Activated B cell treated with CpG ODN at 0.5 μM for 24 hours (primary cell): Measurements from ENCODE around the gene PITPNM1. TPM values are rescaled to one million over a fixed set of nuclear protein-coding genes. Genes with fewer than 3 reads are reported as not detected.
A peak's percentile ranks its signal among the peaks of the same experiment; 100 is the strongest.

ENCODE experiments used
- ATAC-seq: fragments of 200-7000 bp; cut with Tn5 transposase; one replicate; pipeline ENCODE4 v1.10.0; 2021; ENCODE audit warnings: low read depth, mild to moderate bottlenecking, moderate library complexity
- CTCF ChIA-PET: fragments of 350-600 bp; sonication (Branson Sonifier 250); formaldehyde crosslinking; loops from one replicate; lab custom pipeline; 2021; ENCODE audit warnings: antibody characterized with exemption; lab: Charles Lee
- POLR2A ChIA-PET: fragments of 350-600 bp; sonication (Branson Sonifier 250); formaldehyde crosslinking; loops from one replicate; lab custom pipeline; 2021; ENCODE audit warnings: antibody characterized with exemption; lab: Charles Lee
- DNase-seq: peaks from one replicate; pipeline ENCODE4 v3.0.0; 2022
- H3K27ac Mint-ChIP-seq: one replicate; pipeline ENCODE4 v1.8.0; 2020; ENCODE audit warnings: mixed read lengths
- H3K27me3 Mint-ChIP-seq: one replicate; pipeline ENCODE4 v1.8.0; 2021; ENCODE audit warnings: mixed read lengths
- H3K36me3 Mint-ChIP-seq: one replicate; pipeline ENCODE4 v1.8.0; 2021; ENCODE audit warnings: low read depth, mixed read lengths
- H3K4me1 Mint-ChIP-seq: one replicate; pipeline ENCODE4 v1.8.0; 2021; ENCODE audit warnings: mixed read lengths
- H3K4me3 Mint-ChIP-seq: one replicate; pipeline ENCODE4 v1.8.0; 2020; ENCODE audit warnings: mild to moderate bottlenecking, mixed read lengths
- H3K9me3 Mint-ChIP-seq: one replicate; pipeline ENCODE4 v1.8.0; 2020; ENCODE audit warnings: mixed read lengths
- CTCF ChIP-seq: fragments of 200-600 bp; IDR thresholded peaks from one replicate; pipeline ENCODE4 v1.8.0; 2022; ENCODE audit warnings: antibody characterized with exemption, mild to moderate bottlenecking
- intact Hi-C: fragments of 100-400 bp; cut with micrococcal nuclease; formaldehyde crosslinking; loops from one replicate; pipeline ENCODE4 v1.15.1; 2024
- total RNA-seq: library from RNA; stranded (reverse); gene quantifications from 2 replicates; pipeline ENCODE4 v1.2.3, GENCODE V29; 2022

Gene PITPNM1
- total RNA-seq, 1 donor from 2014 or later, result 111 TPM

GRCh38 chr11:67452141-67452952 is 52.8 kb downstream of the PITPNM1 start, which contains the start of gene GPR152:
TSS of gene GPR152 (minus strand) at chr11:67452729. CDS start at chr11:67452724, 5 bp downstream.
- CTCF ChIA-PET, result no interaction called here
- no peak for TF ChIP-seq CTCF
- Mint-ChIP-seq H3K4me3 (no peak within 1 kb of the TSS), H3K4me1 (peaks cover 48% of the 10 kb centered on the region), H3K27me3 (no peaks in the 10 kb centered on the region), H3K9me3 (no peaks in the 10 kb centered on the region), H3K27ac (peak within 1 kb of the TSS; percentile 18), H3K36me3 (no peaks in the 10 kb centered on the region)
- no peak for DNase-seq
- no peak for ATAC-seq
- intact Hi-C loops, result no loop called here
- POLR2A ChIA-PET, result interaction anchor here (1.1 to 33.4 kb wide), 4 partner anchors 7 to 70 kb away, joined by 3 to 1417 read pairs (median 712); partner anchors contain the start of genes CABP4, CORO1B, GPR152 and PTPRCAP

GRCh38 chr11:67451658-67451976 is 53.5 kb downstream of the PITPNM1 start:
- TF ChIP-seq CTCF, result no peak
- no peak for ATAC-seq
- H3K27ac Mint-ChIP-seq, result peak overlapping the region; percentile 18
- no peak overlapping the region for H3K4me3 Mint-ChIP-seq
- H3K27me3 Mint-ChIP-seq, result no peaks in the 10 kb centered on the region
- H3K4me1 Mint-ChIP-seq, result peaks cover 51% of the 10 kb centered on the region
- no peak for DNase-seq
- POLR2A ChIA-PET, result interaction anchor here (1.1 to 33.4 kb wide), 3 partner anchors 8 to 69 kb away, joined by 7 to 1417 read pairs (median 1417); partner anchors contain the start of genes CABP4, CORO1B, GPR152 and PTPRCAP
- no peaks in the 10 kb centered on the region for H3K9me3 Mint-ChIP-seq
- intact Hi-C loops, result no loop called here
- CTCF ChIA-PET, result no interaction called here
- no peaks in the 10 kb centered on the region for H3K36me3 Mint-ChIP-seq

- H3K9me3 Mint-ChIP-seq, result no peaks in the 10 kb centered on the region
- no peak for ATAC-seq
- ChIA-PET POLR2A (interaction anchor here (0.5 to 33.4 kb wide), 6 partner anchors 8 to 1363 kb away, joined by 3 to 1417 read pairs (median 8); partner anchors contain the start of genes CABP4, CORO1B, GPR152 and PTPRCAP), CTCF (no interaction called here)
- no peaks in the 10 kb centered on the region for H3K36me3 Mint-ChIP-seq
- no peak overlapping the region for H3K4me3 Mint-ChIP-seq
- TF ChIP-seq CTCF, result no peak
- H3K4me1 Mint-ChIP-seq, result peaks cover 57% of the 10 kb centered on the region
- H3K27ac Mint-ChIP-seq, result peak overlapping the region; percentile 18
- no peaks in the 10 kb centered on the region for H3K27me3 Mint-ChIP-seq
- intact Hi-C loops, result no loop called here
- DNase-seq, result no peak
These were observed 54.1 kb downstream of the PITPNM1 start for GRCh38 chr11:67450796-67451657.

- POLR2A ChIA-PET, result interaction anchor here (0.6 to 33.4 kb wide), 7 partner anchors 10 to 56 kb away, joined by 3 to 1417 read pairs (median 4); partner anchors contain the start of genes CABP4, CORO1B, GPR152 and PTPRCAP
These were observed 55.9 kb downstream of the PITPNM1 start for GRCh38 chr11:67449116-67449844.

More at GRCh38 chr11:67449116-67449844, 55.9 kb downstream of the PITPNM1 start:
- TF ChIP-seq CTCF, result no peak
- Mint-ChIP-seq H3K4me3 (no peak overlapping the region), H3K4me1 (peaks cover 71% of the 10 kb centered on the region), H3K27ac (peak overlapping the region; percentile 42), H3K27me3 (no peaks in the 10 kb centered on the region), H3K9me3 (no peaks in the 10 kb centered on the region), H3K36me3 (no peaks in the 10 kb centered on the region)
- no peak for ATAC-seq
- DNase-seq, result no peak
- CTCF ChIA-PET, result interaction anchor here (1.4 kb wide), 1 partner anchor 47 kb away, joined by 6 read pairs; the partner anchor contains the start of gene PPP1CA
- intact Hi-C loops, result no loop called here
